Activated CD8-positive, alpha-beta T cell treated with anti-CD3 and anti-CD28 coated beads, Interleukin-2, amount 10 ng/mL, durations not matched to agents 7 days and 5 days (primary cell): Measurements from ENCODE around the gene CCDC63. TPM values are rescaled to one million over a fixed set of nuclear protein-coding genes. Genes with fewer than 3 reads are reported as not detected.
A peak's percentile ranks its signal among the peaks of the same experiment; 100 is the strongest.

Source experiments
- ATAC-seq: fragments of 150-1000 bp; cut with Tn5 transposase; one replicate; pipeline ENCODE4 v1.10.0; 2021; ENCODE audit warnings: moderate library complexity
- CTCF ChIA-PET: fragments of 350-600 bp; sonication (Branson Sonifier 250); formaldehyde crosslinking; loops from one replicate; lab custom pipeline; 2021; ENCODE audit warnings: antibody characterized with exemption; lab: Charles Lee
- POLR2A ChIA-PET: fragments of 350-600 bp; sonication (Branson Sonifier 250); formaldehyde crosslinking; loops from one replicate; lab custom pipeline; 2021; ENCODE audit warnings: antibody characterized with exemption; lab: Charles Lee
- DNase-seq: peaks from one replicate; pipeline ENCODE4 v3.0.0-alpha.2; 2020
- H3K27ac Mint-ChIP-seq: one replicate; pipeline ENCODE4 v1.8.0; 2021; ENCODE audit warnings: mild to moderate bottlenecking, mixed read lengths
- H3K27me3 Mint-ChIP-seq: one replicate; pipeline ENCODE4 v1.8.0; 2021; ENCODE audit warnings: low read depth, mixed read lengths
- H3K36me3 Mint-ChIP-seq: one replicate; pipeline ENCODE4 v1.8.0; 2021; ENCODE audit warnings: low read depth, mixed read lengths
- H3K4me1 Mint-ChIP-seq: one replicate; pipeline ENCODE4 v1.8.0; 2021; ENCODE audit warnings: low read depth, mixed read lengths
- H3K4me3 Mint-ChIP-seq: one replicate; pipeline ENCODE4 v1.8.0; 2021; ENCODE audit warnings: mild to moderate bottlenecking, mixed read lengths
- H3K9me3 Mint-ChIP-seq: one replicate; pipeline ENCODE4 v1.8.0; 2022; ENCODE audit warnings: mixed read lengths; ENCODE audit not compliant: insufficient read depth
- total RNA-seq, 2 experiments: library from RNA; stranded (reverse); gene quantifications; one replicate each; pipeline ENCODE4 v1.2.3, GENCODE V29; 2021

The CCDC63 gene
- total RNA-seq, 2 experiments from 2014 or later = not detected

GRCh38 chr12:110819150-110819549 lies 27.6 kb upstream of the CCDC63 start:
- peaks cover 3% of the 10 kb centered on the region for H3K4me1 Mint-ChIP-seq
- H3K36me3 Mint-ChIP-seq = no peaks in the 10 kb centered on the region
- DNase-seq (no peak), ATAC-seq (no peak)
- H3K27ac Mint-ChIP-seq = no peak overlapping the region
- ChIA-PET POLR2A (no interaction called here), CTCF (no interaction called here)
- H3K27me3 Mint-ChIP-seq = peaks cover 1% of the 10 kb centered on the region
- H3K4me3 Mint-ChIP-seq = no peak overlapping the region
- no peaks in the 10 kb centered on the region for H3K9me3 Mint-ChIP-seq

- peaks cover 3% of the 10 kb centered on the region for H3K4me1 Mint-ChIP-seq
- no peaks in the 10 kb centered on the region for H3K36me3 Mint-ChIP-seq
- H3K27me3 Mint-ChIP-seq = peaks cover 1% of the 10 kb centered on the region
- DNase-seq (no peak), ATAC-seq (no peak)
- no peak overlapping the region for H3K27ac Mint-ChIP-seq
- ChIA-PET CTCF (no interaction called here), POLR2A (no interaction called here)
- no peak overlapping the region for H3K4me3 Mint-ChIP-seq
- H3K9me3 Mint-ChIP-seq = no peaks in the 10 kb centered on the region
Measured at GRCh38 chr12:110819646-110820045, 27.1 kb upstream of the CCDC63 start.

DNA sequence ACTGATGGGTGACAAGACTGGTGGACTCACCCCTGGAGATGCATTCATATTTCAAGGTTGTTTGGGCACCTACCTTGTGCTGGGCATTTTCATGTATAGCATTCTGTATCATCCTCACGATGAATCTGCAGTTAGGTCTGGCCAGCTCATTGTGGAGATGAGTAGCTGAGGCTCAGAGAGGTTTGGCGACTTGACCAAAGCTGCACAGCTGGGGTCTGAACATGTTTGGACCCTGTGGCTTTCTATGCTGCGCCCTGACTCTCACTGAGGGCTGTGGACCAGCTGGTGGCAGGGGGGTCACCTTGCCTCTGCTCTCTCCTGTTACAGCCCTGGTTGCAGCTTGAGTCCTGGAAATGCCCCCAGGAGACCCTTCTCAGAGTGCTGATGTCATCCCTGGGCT lies 24.9 kb upstream of the CCDC63 start:
- peaks cover 7% of the 10 kb centered on the region for H3K4me1 Mint-ChIP-seq
- ChIA-PET POLR2A (no interaction called here), CTCF (interaction anchor here (2.0 kb wide), 1 partner anchor 66 kb away, joined by 6 read pairs; no protein-coding TSS in a partner anchor)
- DNase-seq (no peak), ATAC-seq (no peak)
- H3K9me3 Mint-ChIP-seq = no peaks in the 10 kb centered on the region
- H3K4me3 Mint-ChIP-seq = no peak overlapping the region
- H3K36me3 Mint-ChIP-seq = no peaks in the 10 kb centered on the region
- peaks cover 2% of the 10 kb centered on the region for H3K27me3 Mint-ChIP-seq
- no peak overlapping the region for H3K27ac Mint-ChIP-seq

- H3K36me3 Mint-ChIP-seq = no peaks in the 10 kb centered on the region
- H3K4me3 Mint-ChIP-seq = no peak overlapping the region
- CTCF ChIA-PET = interaction anchor here (2.0 kb wide), 1 partner anchor 65 kb away, joined by 6 read pairs; no protein-coding TSS in a partner anchor
- no peaks in the 10 kb centered on the region for H3K9me3 Mint-ChIP-seq
- DNase-seq = no peak
- H3K27ac Mint-ChIP-seq = no peak overlapping the region
- POLR2A ChIA-PET = no interaction called here
- peaks cover 9% of the 10 kb centered on the region for H3K4me1 Mint-ChIP-seq
- no peak for ATAC-seq
- peaks cover 5% of the 10 kb centered on the region for H3K27me3 Mint-ChIP-seq
Measured at GRCh38 chr12:110822821-110823415, 23.9 kb upstream of the CCDC63 start.

GRCh38 chr12:110824342-110824741 lies 22.4 kb upstream of the CCDC63 start:
- DNase-seq (no peak), ATAC-seq (no peak)
- POLR2A ChIA-PET = no interaction called here
- H3K4me3 Mint-ChIP-seq = no peak overlapping the region
- H3K4me1 Mint-ChIP-seq = peaks cover 9% of the 10 kb centered on the region
- no peak overlapping the region for H3K27ac Mint-ChIP-seq
- no peaks in the 10 kb centered on the region for H3K36me3 Mint-ChIP-seq
- CTCF ChIA-PET = interaction anchor here (1.4 to 2.4 kb wide), 4 partner anchors 8 to 222 kb away, joined by 3 to 8 read pairs (median 6); no protein-coding TSS in a partner anchor
- peaks cover 5% of the 10 kb centered on the region for H3K27me3 Mint-ChIP-seq
- H3K9me3 Mint-ChIP-seq = no peaks in the 10 kb centered on the region

DNA sequence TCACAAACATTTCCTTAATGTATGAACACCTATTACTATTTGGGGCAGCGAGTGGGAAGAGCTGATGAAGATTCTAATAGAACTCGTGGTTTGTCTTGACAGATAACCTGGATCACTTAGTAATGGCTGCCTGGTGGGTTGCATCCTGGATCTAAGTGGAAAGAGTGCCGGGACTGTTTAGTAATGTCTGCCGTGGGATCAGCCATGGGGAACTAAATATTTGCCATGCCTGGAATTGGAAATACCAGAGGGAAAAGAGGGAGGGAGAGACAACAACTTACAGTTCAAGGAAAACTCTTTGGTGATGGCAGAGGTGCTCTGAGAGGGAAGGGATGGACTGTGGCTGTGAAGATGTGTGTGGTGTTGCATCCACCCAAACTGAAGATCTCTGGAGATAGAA lies 21.3 kb upstream of the CCDC63 start:
- no peak for DNase-seq
- Mint-ChIP-seq H3K27ac (no peak overlapping the region), H3K4me3 (no peak overlapping the region), H3K9me3 (no peaks in the 10 kb centered on the region), H3K36me3 (no peaks in the 10 kb centered on the region), H3K27me3 (peaks cover 5% of the 10 kb centered on the region), H3K4me1 (peaks cover 9% of the 10 kb centered on the region)
- no peak for ATAC-seq
- CTCF ChIA-PET = interaction anchor here (0.7 to 3.6 kb wide), 11 partner anchors 10 to 376 kb away, joined by 3 to 18 read pairs (median 4); partner anchors contain the start of genes ARPC3 and CCDC63
- POLR2A ChIA-PET = interaction anchor here (1.8 kb wide), 1 partner anchor 121 kb away, joined by 3 read pairs; no protein-coding TSS in a partner anchor

DNA sequence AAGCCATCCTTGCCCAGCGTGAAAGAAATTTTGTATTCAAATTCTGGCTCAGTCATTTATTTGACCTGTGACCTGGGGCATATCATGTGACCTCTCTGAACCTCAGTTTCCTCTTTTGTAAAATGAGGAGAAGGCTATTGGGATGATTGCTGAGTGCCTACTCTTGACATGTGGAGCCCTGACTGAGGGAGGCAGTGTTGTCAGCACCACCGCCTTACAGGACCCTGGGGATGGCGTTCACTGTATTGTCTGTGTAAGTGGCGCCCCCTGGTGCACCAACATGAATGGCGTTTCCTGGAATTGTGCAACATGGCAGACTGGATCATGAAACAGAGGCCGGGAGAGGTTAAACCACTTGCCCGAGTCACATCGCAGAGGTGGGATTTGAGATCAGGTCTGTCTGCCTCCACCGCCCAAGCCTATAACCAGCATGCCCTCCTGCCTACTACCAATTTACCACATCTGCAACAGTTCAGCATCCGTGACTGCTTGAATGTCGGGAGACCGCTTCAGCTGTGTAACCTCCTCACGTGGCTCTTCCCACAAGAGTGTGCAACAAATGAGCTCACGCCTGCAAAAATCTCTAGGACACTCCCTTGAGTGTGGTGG lies 20.1 kb upstream of the CCDC63 start:
- ATAC-seq (peak; percentile 93), DNase-seq (peak; percentile 88)
- Mint-ChIP-seq H3K36me3 (no peaks in the 10 kb centered on the region), H3K27ac (no peak overlapping the region), H3K4me3 (peak overlapping the region; percentile 24), H3K9me3 (no peaks in the 10 kb centered on the region), H3K27me3 (peaks cover 5% of the 10 kb centered on the region), H3K4me1 (peaks cover 9% of the 10 kb centered on the region)
- POLR2A ChIA-PET = interaction anchor here (1.1 to 1.8 kb wide), 2 partner anchors 85 to 122 kb away, joined by 3 to 6 read pairs; partner anchors contain the start of gene PPP1CC
- CTCF ChIA-PET = interaction anchor here (0.6 to 3.6 kb wide), 28 partner anchors 10 to 377 kb away, joined by 3 to 18 read pairs (median 4); partner anchors contain the start of genes ARPC3, CCDC63, FAM216A and GPN3

GRCh38 chr12:110829308-110829707 lies 17.5 kb upstream of the CCDC63 start:
- no peak overlapping the region for H3K27ac Mint-ChIP-seq
- DNase-seq = no peak
- no peaks in the 10 kb centered on the region for H3K9me3 Mint-ChIP-seq
- no peaks in the 10 kb centered on the region for H3K36me3 Mint-ChIP-seq
- H3K4me3 Mint-ChIP-seq = no peak overlapping the region
- POLR2A ChIA-PET = interaction anchor here (1.1 kb wide), 1 partner anchor 215 kb away, joined by 3 read pairs; the partner anchor contains the start of gene TCTN1
- CTCF ChIA-PET = interaction anchor here (0.7 to 1.6 kb wide), 3 partner anchors 59 to 379 kb away, joined by 3 read pairs; partner anchors contain the start of gene ARPC3
- peaks cover 5% of the 10 kb centered on the region for H3K27me3 Mint-ChIP-seq
- peaks cover 7% of the 10 kb centered on the region for H3K4me1 Mint-ChIP-seq
- ATAC-seq = no peak

DNA sequence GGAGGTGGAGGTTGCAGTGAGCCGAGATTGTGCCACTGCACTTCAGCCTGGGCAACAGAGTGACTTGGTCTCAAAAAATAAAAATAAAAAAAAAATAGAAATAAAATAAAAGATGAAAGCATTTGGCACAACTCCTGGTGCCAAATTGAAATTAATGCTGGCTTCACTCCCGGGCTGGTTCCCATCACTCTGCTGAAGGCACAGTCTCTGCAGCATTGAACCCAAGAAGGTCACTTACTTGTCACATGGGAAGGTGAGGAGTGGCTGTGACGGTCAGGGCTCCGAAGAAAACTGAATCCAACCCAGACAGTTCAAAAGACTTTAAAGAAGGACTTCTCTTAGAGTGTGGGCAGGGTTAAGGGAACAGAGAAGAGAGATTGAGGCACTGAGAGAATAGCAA lies 10.5 kb upstream of the CCDC63 start:
- DNase-seq (no peak), ATAC-seq (no peak)
- Mint-ChIP-seq H3K4me1 (no peaks in the 10 kb centered on the region), H3K36me3 (no peaks in the 10 kb centered on the region), H3K27ac (no peak overlapping the region), H3K27me3 (peaks cover 2% of the 10 kb centered on the region), H3K9me3 (no peaks in the 10 kb centered on the region), H3K4me3 (no peak overlapping the region)
- ChIA-PET CTCF (no interaction called here), POLR2A (no interaction called here)

- POLR2A ChIA-PET = no interaction called here
- Mint-ChIP-seq H3K27me3 (peaks cover 19% of the 10 kb centered on the region), H3K9me3 (no peaks in the 10 kb centered on the region), H3K4me3 (no peak overlapping the region), H3K4me1 (no peaks in the 10 kb centered on the region), H3K36me3 (no peaks in the 10 kb centered on the region), H3K27ac (no peak overlapping the region)
- ATAC-seq (no peak), DNase-seq (no peak)
- CTCF ChIA-PET = no interaction called here
Measured at GRCh38 chr12:110841007-110841406, 5.8 kb upstream of the CCDC63 start.

GRCh38 chr12:110844131-110844530 lies 2.7 kb upstream of the CCDC63 start:
- DNase-seq (no peak), ATAC-seq (no peak)
- ChIA-PET POLR2A (no interaction called here), CTCF (no interaction called here)
- no peaks in the 10 kb centered on the region for H3K9me3 Mint-ChIP-seq
- H3K4me3 Mint-ChIP-seq = no peak overlapping the region
- peaks cover 5% of the 10 kb centered on the region for H3K4me1 Mint-ChIP-seq
- peaks cover 39% of the 10 kb centered on the region for H3K27me3 Mint-ChIP-seq
- H3K27ac Mint-ChIP-seq = no peak overlapping the region
- H3K36me3 Mint-ChIP-seq = no peaks in the 10 kb centered on the region
